GM12873 (cell line): ENCODE data around the gene SYTL2.

Source experiments
- TF ChIP-seq, protein P1 (sequence below): IDR thresholded peaks from 2 replicates; pipeline ENCODE4 v1.5.1; 2012; ENCODE audit warnings: low read depth, mild to moderate bottlenecking, moderate library complexity, low read length, control low read depth; ENCODE audit not compliant: insufficient read depth; ENCODE audit errors: missing control alignments

SYTL2 gene

DNA sequence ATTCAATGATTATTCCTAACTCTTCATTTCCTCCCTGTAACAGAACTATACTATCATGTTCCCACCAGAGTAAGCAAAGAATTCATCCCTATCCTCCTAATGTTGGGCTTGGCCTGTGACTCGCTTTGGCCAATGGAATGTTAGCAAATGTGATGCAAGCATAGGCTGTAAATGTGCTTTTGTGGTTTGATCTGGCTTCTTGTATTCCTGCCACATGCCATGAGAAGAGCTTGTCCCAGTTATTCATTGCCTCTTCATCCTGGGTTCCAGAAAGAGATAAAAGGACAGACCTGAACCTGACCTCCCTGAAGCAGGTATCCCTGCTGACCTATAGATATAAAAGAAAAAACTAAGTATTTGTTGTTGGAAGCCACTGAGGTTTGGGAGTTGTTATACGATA, 51.0 kb downstream of the SYTL2 start:
- TF ChIP-seq, protein P1, sequence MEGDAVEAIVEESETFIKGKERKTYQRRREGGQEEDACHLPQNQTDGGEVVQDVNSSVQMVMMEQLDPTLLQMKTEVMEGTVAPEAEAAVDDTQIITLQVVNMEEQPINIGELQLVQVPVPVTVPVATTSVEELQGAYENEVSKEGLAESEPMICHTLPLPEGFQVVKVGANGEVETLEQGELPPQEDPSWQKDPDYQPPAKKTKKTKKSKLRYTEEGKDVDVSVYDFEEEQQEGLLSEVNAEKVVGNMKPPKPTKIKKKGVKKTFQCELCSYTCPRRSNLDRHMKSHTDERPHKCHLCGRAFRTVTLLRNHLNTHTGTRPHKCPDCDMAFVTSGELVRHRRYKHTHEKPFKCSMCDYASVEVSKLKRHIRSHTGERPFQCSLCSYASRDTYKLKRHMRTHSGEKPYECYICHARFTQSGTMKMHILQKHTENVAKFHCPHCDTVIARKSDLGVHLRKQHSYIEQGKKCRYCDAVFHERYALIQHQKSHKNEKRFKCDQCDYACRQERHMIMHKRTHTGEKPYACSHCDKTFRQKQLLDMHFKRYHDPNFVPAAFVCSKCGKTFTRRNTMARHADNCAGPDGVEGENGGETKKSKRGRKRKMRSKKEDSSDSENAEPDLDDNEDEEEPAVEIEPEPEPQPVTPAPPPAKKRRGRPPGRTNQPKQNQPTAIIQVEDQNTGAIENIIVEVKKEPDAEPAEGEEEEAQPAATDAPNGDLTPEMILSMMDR = no peak

DNA sequence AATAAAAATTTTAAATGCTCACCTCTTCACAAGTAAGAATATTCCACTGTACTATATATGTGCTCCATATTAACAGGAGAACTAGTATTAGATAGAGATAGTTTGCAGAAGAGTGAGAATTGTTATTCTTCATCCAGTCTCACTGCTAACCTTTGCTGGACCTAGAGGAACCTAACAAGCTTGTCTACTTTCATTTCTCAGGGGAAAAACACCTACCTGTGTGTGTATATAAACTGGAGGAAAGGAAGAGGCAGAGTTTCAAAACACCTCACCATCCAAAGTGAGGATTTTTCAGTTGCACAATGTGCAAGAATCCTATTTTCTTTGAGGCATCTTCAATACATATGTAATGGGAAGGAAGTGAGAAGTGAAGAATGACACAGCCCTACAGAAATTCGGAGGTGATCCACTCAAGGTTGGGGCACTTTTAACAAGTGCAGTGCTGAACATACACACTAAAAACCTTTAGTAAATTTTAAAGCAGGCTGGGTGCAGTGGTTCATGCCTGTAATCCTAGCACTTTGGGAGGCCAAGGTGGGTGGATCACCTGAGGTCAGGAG, 52.4 kb downstream of the SYTL2 start:
- TF ChIP-seq, protein P1 = no peak

DNA sequence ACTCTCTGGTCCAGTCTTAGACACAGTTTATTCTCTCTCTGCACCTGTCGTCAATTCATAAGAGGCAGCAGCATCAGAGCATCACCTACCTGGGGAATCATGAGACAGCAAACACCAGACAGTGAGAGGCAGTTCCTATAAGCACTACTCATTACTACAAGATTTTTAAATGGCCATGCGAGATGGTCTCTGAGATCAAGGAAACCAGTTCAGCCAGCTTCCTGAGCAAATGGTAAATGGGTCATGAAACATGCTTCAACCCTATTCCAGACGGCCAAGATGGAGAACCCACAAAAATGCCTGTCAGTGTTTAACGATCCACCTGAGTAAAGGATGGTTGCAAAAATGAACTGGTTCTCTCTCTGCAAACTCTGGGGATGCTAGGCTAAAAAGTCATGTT, 52.9 kb downstream of the SYTL2 start:
- TF ChIP-seq, protein P1 = no peak

DNA sequence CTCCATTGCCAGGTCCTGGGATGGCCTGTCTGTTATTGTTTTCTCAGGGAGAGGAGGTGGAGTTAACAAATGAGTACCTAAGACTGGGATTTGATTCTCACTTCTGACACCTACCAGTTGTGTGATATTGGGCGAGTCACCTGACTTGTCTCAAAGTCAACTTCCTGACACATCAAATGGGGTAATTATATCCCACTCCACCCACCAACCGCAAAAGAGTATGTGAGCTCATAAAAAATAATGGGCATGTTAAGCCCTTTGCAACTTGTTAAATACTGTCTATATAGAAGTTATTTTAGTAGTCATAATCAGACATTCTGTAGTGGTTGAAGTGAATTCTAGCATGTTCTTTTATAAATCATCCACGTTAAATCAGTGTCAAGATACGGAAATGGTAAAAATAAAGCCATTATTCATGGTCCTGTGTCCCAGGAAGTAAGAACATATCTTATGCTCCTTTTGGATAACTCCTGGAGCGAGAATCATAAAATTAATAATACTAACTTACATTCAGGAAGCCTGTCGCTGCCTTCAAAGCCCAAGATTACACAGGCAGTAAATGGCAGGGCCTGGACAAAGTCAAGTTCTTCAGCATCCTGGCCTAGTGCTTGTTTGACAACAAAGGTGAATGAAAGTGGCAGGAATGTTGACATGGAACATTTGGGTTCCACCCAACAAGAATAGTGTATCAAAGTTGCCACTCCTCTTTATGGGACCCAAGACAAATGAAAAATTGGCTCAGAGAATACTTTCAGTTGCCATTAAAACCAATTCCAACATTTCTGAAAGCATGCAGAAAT, 54.3 kb downstream of the SYTL2 start:
- TF ChIP-seq, protein P1 = no peak

DNA sequence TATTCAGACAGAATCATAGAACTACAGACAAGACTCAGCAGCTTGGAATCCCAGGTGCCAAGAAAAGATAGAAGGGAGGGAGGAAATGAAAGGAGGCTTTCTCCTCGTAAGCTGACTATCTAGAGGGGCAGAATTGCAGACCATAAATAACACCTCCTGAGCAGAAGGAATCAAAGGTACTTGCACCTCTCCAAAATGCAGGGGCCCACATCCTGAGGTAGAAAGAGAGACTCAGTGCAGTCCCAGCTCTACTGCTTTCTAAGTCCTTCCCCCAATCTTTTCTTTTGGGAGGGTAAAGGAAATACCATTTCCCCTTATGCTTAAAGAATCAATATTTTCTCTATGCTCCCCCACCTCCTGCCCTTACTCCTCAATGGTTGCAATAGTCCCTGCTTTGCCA, 55.2 kb downstream of the SYTL2 start:
- TF ChIP-seq, protein P1 = no peak

DNA sequence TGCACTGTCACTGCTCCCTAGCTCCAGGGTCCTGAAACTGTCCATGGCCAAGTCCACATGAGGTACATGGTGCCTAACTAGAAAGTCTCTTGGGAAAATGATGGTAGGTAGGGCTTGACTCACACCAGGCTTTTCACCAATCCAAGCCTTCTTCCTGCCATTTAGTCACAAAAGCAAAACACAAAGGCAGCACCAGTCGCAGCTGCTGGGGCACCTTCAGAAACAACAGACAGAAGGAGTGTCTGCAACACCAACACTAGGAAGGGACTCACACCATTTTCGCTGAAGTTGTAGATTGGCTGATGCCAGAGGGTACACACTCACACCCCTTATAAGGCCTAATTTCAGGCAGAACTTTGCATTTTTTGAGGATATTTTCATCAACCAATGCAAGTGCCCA, 55.7 kb downstream of the SYTL2 start:
- TF ChIP-seq, protein P1 = no peak

DNA sequence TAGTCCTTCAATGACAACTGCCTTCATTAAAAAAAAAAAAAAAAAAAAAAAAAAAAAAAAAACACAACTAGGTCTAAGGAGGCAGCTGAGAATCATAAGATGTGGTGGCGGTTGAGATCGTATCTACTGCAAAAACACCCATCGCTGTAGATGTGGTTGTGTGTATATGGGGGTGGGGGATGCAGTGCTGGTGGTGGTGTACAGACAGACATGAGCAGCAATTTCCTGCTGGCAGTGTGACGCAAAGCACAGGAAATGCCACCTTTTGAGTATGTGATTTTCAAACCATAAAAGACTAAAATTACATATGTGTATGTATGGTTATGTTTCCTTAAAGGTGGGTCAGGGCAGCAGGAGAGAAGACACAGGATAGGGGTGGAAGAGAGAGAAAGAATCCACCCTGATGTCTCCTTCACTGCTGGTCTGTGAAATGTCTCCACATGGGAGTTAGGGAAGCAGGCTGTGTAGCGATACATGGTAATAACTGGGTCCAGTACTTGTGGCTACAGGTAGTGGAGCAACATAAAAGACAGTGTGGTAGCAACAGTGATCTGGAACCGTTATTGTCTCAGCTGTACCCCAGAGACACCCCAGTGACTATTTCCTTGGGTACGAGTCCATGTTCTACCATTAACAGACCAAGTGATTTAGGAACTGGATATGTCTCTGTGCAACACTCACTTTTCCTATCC, 57.9 kb downstream of the SYTL2 start:
- TF ChIP-seq, protein P1 = no peak
